HL-60 (cell line): Measurements from ENCODE around the gene VSTM2L.

Experiments used
- GABPA ChIP-seq: IDR thresholded peaks from 2 replicates; pipeline ENCODE4 v1.6.1; 2012; ENCODE audit warnings: low read depth
- POLR2AphosphoS5 ChIP-seq: IDR thresholded peaks from 2 replicates; pipeline ENCODE4 v1.6.1; 2012; ENCODE audit warnings: low read depth
- SPI1 ChIP-seq: IDR thresholded peaks from 2 replicates; pipeline ENCODE4 v1.6.1; 2012; ENCODE audit warnings: low read depth, mild to moderate bottlenecking, borderline replicate concordance
- TF ChIP-seq, protein P1 (sequence below): IDR thresholded peaks from one replicate; pipeline ENCODE4 v1.5.1; 2011; ENCODE audit warnings: low read length, control low read depth, inconsistent platforms; ENCODE audit not compliant: insufficient read depth
- TF ChIP-seq, protein P2 (sequence below): IDR thresholded peaks from 2 replicates; pipeline ENCODE4 v1.6.1; 2012; ENCODE audit warnings: low read depth; ENCODE audit not compliant: insufficient replicate concordance

DNA sequence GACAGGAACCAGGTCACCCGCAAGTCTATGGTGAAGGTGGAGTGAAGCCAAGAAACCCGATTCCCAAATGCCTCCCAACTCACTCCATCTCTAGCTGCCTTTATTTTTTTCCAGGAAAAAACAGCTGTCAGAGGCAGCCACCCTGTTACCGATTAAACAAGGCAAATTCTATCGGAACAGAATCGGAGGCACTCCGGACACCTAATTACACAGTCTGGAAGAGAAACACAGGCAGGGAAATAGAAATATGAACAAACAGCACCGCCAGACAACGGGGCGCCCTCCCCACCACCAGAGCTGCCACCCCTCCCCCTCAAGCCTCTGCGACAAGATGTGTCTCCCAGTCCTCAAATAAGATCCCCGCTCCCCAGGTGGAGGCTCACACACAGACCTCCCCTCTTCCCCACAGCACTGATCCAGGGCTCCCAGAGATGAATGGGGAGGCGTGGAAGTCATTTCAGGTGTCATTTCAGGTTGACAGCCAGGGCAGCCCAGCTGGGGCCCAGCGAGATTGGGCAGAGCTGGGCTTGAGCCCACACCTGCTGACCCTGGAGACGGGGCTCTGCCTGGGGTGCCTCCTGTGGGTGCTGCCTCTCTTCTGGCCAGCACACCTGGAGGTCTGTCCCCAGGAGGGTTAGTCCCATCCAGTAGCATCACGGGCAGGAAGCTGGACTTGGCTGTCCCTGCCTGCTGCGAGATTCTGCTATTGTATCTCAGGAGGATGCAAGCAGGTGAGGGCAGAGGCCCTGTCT lies 19.8 kb upstream of the VSTM2L start:
- TF ChIP-seq, protein P1, sequence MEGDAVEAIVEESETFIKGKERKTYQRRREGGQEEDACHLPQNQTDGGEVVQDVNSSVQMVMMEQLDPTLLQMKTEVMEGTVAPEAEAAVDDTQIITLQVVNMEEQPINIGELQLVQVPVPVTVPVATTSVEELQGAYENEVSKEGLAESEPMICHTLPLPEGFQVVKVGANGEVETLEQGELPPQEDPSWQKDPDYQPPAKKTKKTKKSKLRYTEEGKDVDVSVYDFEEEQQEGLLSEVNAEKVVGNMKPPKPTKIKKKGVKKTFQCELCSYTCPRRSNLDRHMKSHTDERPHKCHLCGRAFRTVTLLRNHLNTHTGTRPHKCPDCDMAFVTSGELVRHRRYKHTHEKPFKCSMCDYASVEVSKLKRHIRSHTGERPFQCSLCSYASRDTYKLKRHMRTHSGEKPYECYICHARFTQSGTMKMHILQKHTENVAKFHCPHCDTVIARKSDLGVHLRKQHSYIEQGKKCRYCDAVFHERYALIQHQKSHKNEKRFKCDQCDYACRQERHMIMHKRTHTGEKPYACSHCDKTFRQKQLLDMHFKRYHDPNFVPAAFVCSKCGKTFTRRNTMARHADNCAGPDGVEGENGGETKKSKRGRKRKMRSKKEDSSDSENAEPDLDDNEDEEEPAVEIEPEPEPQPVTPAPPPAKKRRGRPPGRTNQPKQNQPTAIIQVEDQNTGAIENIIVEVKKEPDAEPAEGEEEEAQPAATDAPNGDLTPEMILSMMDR, result no peak
- TF ChIP-seq POLR2AphosphoS5 (no peak), SPI1 (no peak), GABPA (no peak)
- TF ChIP-seq, protein P2, sequence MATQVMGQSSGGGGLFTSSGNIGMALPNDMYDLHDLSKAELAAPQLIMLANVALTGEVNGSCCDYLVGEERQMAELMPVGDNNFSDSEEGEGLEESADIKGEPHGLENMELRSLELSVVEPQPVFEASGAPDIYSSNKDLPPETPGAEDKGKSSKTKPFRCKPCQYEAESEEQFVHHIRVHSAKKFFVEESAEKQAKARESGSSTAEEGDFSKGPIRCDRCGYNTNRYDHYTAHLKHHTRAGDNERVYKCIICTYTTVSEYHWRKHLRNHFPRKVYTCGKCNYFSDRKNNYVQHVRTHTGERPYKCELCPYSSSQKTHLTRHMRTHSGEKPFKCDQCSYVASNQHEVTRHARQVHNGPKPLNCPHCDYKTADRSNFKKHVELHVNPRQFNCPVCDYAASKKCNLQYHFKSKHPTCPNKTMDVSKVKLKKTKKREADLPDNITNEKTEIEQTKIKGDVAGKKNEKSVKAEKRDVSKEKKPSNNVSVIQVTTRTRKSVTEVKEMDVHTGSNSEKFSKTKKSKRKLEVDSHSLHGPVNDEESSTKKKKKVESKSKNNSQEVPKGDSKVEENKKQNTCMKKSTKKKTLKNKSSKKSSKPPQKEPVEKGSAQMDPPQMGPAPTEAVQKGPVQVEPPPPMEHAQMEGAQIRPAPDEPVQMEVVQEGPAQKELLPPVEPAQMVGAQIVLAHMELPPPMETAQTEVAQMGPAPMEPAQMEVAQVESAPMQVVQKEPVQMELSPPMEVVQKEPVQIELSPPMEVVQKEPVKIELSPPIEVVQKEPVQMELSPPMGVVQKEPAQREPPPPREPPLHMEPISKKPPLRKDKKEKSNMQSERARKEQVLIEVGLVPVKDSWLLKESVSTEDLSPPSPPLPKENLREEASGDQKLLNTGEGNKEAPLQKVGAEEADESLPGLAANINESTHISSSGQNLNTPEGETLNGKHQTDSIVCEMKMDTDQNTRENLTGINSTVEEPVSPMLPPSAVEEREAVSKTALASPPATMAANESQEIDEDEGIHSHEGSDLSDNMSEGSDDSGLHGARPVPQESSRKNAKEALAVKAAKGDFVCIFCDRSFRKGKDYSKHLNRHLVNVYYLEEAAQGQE, result no peak
